OCI-LY3 (cell line): ENCODE results near the gene NEMP1.

ENCODE experiments used
- H2AFZ ChIP-seq: fragments of 200-600, 300-600 bp; shearing (Covaris generic); 2 replicates; pipeline ENCODE4 v1.6.0; 2014; ENCODE audit warnings: antibody characterized with exemption, low read depth, low read length
- H3K27ac ChIP-seq: fragments of 200-600, 300-600 bp; sonication (generic); 2 replicates; pipeline ENCODE4 v1.5.1; 2014; ENCODE audit warnings: mild to moderate bottlenecking, low read length, moderate library complexity, mixed read lengths
- H3K27me3 ChIP-seq: fragments of 200-600, 300-600 bp; sonication (generic); 2 replicates; pipeline ENCODE4 v1.6.1; 2014; ENCODE audit warnings: low read depth, low read length, mixed read lengths
- H3K36me3 ChIP-seq: fragments of 200-600, 300-600 bp; sonication (generic); replicated peaks from 2 replicates; pipeline ENCODE3; 2014; ENCODE audit warnings: low read depth, low read length, mixed read lengths
- H3K4me1 ChIP-seq: fragments of 300-600, 200-600 bp; sonication (generic); 2 replicates; pipeline ENCODE4 v1.6.1; 2014; ENCODE audit warnings: low read length, mixed read lengths
- H3K4me2 ChIP-seq: fragments of 200-600, 300-600 bp; sonication (generic); 2 replicates; pipeline ENCODE4 v1.6.1; 2014; ENCODE audit warnings: low read length, mixed read lengths
- H3K4me3 ChIP-seq: fragments of 300-600, 200-600 bp; sonication (generic); 2 replicates; pipeline ENCODE4 v1.5.1; 2014; ENCODE audit warnings: antibody characterized with exemption, mild to moderate bottlenecking, low read length, moderate library complexity
- H3K79me2 ChIP-seq: fragments of 300-600, 200-600 bp; shearing (Covaris generic); 2 replicates; pipeline ENCODE4 v1.6.1; 2014; ENCODE audit warnings: mild to moderate bottlenecking, low read length, mixed read lengths
- H3K9ac ChIP-seq: fragments of 300-600, 200-600 bp; shearing (Covaris generic); 2 replicates; pipeline ENCODE4 v1.6.0; 2014; ENCODE audit warnings: mild to moderate bottlenecking, low read length, moderate library complexity
- H3K9me3 ChIP-seq: fragments of 200-600, 300-600 bp; shearing (Covaris generic); 2 replicates; pipeline ENCODE4 v1.6.1; 2014; ENCODE audit warnings: low read length, mixed read lengths; ENCODE audit not compliant: insufficient read depth
- H4K20me1 ChIP-seq: fragments of 200-600, 300-600 bp; sonication (generic); 2 replicates; pipeline ENCODE4 v1.6.1; 2016; ENCODE audit warnings: low read length, mixed read lengths; ENCODE audit not compliant: insufficient read depth
- EZH2phosphoT487 ChIP-seq: fragments of 200-600 bp; shearing (Covaris generic); IDR thresholded peaks from 2 replicates; pipeline ENCODE4 v1.6.1; 2018; ENCODE audit warnings: antibody characterized with exemption, mixed run types, low read depth
- TF ChIP-seq, protein P1 (sequence below): fragments of 200-600, 300-600 bp; sonication (generic); IDR thresholded peaks from 2 replicates; pipeline ENCODE4 v1.5.1; 2014; ENCODE audit warnings: antibody characterized with exemption, low read length, low read depth

NEMP1 gene

GRCh38 chr12:57090924-57091637 lies 12.5 kb upstream of the NEMP1 start:
- no peaks in the 10 kb centered on the region for H3K27me3 ChIP-seq
- peaks cover 11% of the 10 kb centered on the region for H4K20me1 ChIP-seq
- peaks cover 5% of the 10 kb centered on the region for H3K36me3 ChIP-seq
- H3K79me2 ChIP-seq = no peaks in the 10 kb centered on the region
- H2AFZ ChIP-seq = no peak overlapping the region
- H3K9me3 ChIP-seq = no peaks in the 10 kb centered on the region
- TF ChIP-seq, protein P1, sequence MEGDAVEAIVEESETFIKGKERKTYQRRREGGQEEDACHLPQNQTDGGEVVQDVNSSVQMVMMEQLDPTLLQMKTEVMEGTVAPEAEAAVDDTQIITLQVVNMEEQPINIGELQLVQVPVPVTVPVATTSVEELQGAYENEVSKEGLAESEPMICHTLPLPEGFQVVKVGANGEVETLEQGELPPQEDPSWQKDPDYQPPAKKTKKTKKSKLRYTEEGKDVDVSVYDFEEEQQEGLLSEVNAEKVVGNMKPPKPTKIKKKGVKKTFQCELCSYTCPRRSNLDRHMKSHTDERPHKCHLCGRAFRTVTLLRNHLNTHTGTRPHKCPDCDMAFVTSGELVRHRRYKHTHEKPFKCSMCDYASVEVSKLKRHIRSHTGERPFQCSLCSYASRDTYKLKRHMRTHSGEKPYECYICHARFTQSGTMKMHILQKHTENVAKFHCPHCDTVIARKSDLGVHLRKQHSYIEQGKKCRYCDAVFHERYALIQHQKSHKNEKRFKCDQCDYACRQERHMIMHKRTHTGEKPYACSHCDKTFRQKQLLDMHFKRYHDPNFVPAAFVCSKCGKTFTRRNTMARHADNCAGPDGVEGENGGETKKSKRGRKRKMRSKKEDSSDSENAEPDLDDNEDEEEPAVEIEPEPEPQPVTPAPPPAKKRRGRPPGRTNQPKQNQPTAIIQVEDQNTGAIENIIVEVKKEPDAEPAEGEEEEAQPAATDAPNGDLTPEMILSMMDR = no peak
- no peak for TF ChIP-seq EZH2phosphoT487
- H3K4me1 ChIP-seq = peaks cover 33% of the 10 kb centered on the region
- H3K9ac ChIP-seq = no peak overlapping the region
- no peak overlapping the region for H3K4me3 ChIP-seq
- no peak overlapping the region for H3K27ac ChIP-seq
- H3K4me2 ChIP-seq = no peak overlapping the region

DNA sequence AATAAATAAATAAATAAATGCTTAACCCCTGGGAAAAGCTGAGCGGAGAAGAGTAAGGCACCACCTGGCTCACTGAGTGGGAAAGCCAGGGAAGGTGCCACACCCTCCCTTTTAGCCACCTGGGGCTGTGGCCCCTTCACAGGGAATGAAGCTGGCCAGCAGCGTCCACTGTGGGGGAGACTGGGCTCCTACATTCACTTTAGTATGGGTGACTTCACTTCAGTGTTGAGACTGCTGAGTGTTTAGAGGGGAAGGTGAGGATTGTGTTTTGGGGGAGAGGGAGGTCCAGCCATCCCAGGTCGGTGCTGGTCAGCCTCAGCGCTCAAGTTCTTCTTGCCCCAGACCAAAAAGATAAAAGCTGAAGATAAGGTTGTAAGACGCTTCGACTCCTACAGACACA lies 11.9 kb upstream of the NEMP1 start:
- Histone ChIP-seq H3K4me2 (no peak overlapping the region), H4K20me1 (0 out of 2 replicates have a peak, but pooled peaks cover 7% of the 10 kb centered on the region), H3K36me3 (peaks cover 2% of the 10 kb centered on the region), H3K4me3 (no peak overlapping the region), H3K27ac (no peak overlapping the region), H3K27me3 (no peaks in the 10 kb centered on the region), H3K79me2 (no peaks in the 10 kb centered on the region), H3K9me3 (no peaks in the 10 kb centered on the region), H3K4me1 (peaks cover 36% of the 10 kb centered on the region), H3K9ac (no peak overlapping the region), H2AFZ (no peak overlapping the region)
- no peak for TF ChIP-seq EZH2phosphoT487
- TF ChIP-seq, protein P1 = no peak

DNA sequence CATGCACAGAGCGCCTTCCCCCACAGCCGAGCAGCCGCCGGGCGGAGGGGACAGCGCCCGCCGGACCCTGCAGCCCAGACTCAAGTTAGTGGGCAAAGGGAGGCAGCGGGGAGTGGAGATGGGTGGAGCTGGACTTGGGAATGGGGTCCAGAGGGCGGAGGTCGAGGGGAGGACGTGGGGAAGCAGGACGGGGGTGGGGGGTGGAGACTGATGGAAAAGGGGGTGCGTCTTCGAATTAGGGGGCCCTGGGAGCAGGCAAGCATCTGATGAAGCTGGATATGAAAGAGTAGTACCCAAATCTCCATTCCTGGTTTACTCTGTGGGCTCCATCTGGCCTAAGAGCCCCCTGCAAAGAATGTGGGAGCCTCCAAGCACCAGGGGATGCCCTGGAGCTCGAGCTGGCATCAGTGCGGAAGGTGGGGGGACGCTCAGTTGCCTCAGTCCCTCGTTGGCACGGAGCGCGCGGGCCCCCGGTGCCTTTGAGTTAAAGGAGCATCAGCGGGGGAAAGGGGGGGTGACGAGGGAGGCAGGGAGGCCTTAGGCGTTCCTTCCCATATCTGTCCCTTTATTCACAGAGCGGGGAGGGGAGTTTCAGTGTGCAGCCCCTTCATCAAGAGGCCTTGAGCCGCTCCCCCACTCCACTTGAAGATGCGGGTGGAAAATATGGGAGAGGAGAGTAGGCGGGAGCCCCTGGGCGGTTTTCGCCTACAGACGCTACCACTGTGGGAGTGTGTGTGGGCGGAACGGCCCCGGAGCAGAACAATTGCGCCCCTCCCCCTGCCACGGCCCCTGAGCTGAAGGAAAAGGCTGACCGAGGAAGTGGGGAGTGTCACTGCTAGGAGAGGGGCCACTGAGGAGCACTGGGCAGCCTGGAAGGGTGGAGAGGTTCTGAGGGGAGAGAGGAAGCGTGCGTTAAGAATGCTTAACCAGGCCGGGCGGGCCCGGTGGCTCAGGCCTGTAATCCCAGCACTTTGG lies 11.0 kb upstream of the NEMP1 start:
- Histone ChIP-seq H3K4me3 (peak overlapping the region; percentile 76), H3K36me3 (no peaks in the 10 kb centered on the region), H3K9me3 (no peaks in the 10 kb centered on the region), H3K79me2 (no peaks in the 10 kb centered on the region), H3K4me2 (peak overlapping the region; percentile 98), H3K9ac (peak overlapping the region; percentile 58), H4K20me1 (0 out of 2 replicates have a peak, but pooled peaks cover under 1% of the 10 kb centered on the region), H3K4me1 (peaks cover 30% of the 10 kb centered on the region), H2AFZ (peak overlapping the region; percentile 26; the same call in 1 of the 2 replicates), H3K27ac (no peak overlapping the region), H3K27me3 (no peaks in the 10 kb centered on the region)
- TF ChIP-seq, protein P1 = no peak
- no peak for TF ChIP-seq EZH2phosphoT487
